ENCODE measurements around the gene KCNK13. TPM values are rescaled to one million over a fixed set of nuclear protein-coding genes. Genes with fewer than 3 reads are reported as not detected.

Gene KCNK13
- total RNA-seq, 4 donors from 2014 or later: 0.19 to 0.42 (median 0.28) TPM

DNA sequence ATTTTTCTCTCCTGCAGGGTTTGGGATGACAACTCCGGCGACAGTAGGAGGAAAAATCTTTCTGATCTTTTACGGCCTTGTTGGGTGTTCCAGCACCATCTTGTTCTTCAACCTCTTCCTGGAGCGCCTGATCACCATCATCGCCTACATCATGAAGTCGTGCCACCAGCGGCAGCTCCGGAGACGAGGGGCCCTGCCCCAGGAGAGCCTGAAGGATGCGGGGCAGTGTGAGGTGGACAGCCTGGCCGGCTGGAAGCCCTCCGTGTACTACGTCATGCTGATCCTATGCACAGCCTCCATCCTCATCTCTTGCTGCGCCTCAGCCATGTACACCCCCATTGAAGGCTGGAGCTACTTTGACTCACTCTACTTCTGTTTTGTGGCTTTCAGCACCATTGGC, 122.3 kb downstream of the KCNK13 start:
- 96% methylated on average over 14 of the region's 14 CpGs for WGBS
- peaks cover 0 to 4% (median 0%) of the 10 kb centered on the region in 4 donors for H3K9me3 ChIP-seq
- no peaks in the 10 kb centered on the region for H3K36me3 ChIP-seq
- H3K4me1 ChIP-seq: no peaks in the 10 kb centered on the region
- intact Hi-C loops (cut with DNase I): no loop called here
- no peak for DNase-seq (ENCODE audit: extremely low spot score)
- no peaks in the 10 kb centered on the region for H3K27me3 ChIP-seq
- TF ChIP-seq EP300 (IDR thresholded peaks at IDR 0.05): no peak
- TF ChIP-seq, protein P1, sequence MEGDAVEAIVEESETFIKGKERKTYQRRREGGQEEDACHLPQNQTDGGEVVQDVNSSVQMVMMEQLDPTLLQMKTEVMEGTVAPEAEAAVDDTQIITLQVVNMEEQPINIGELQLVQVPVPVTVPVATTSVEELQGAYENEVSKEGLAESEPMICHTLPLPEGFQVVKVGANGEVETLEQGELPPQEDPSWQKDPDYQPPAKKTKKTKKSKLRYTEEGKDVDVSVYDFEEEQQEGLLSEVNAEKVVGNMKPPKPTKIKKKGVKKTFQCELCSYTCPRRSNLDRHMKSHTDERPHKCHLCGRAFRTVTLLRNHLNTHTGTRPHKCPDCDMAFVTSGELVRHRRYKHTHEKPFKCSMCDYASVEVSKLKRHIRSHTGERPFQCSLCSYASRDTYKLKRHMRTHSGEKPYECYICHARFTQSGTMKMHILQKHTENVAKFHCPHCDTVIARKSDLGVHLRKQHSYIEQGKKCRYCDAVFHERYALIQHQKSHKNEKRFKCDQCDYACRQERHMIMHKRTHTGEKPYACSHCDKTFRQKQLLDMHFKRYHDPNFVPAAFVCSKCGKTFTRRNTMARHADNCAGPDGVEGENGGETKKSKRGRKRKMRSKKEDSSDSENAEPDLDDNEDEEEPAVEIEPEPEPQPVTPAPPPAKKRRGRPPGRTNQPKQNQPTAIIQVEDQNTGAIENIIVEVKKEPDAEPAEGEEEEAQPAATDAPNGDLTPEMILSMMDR (IDR thresholded peaks at IDR 0.05): no peak
- no peak for TF ChIP-seq POLR2A (IDR thresholded peaks at IDR 0.05; ENCODE audit: low read depth)
- TF ChIP-seq POLR2AphosphoS5 (IDR thresholded peaks at IDR 0.05): no peak
- H3K4me3 ChIP-seq: no peak overlapping the region
- H3K27ac ChIP-seq (replicated peaks in 1 of 4): no peak overlapping the region

DNA sequence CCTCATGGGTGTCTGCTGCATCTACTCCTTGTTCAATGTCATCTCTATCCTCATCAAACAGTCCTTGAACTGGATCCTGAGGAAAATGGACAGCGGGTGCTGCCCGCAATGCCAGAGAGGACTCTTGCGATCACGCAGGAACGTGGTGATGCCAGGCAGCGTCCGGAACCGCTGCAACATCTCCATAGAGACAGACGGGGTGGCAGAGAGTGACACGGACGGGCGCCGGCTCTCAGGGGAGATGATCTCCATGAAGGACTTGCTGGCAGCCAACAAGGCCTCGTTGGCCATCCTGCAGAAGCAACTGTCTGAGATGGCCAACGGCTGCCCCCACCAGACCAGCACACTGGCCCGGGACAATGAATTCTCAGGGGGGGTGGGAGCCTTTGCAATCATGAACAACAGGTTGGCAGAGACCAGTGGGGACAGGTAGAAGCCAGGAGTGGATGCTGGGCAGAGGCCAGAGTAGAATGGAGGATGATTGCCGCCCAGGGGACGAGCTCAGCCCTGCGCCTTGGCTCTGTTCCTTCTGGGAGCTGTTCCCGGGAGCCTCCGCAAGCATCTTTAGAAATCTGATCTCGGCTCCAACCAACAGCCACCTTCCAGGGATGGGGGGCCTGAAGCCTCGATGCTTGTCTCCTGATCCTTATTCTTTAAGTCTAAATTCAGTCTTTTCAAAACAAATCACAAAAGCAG, 122.9 kb downstream of the KCNK13 start:
- Histone ChIP-seq H3K9me3 (peaks cover 0 to 4% (median 0%) of the 10 kb centered on the region in 4 donors), H3K36me3 (no peaks in the 10 kb centered on the region), H3K4me1 (no peaks in the 10 kb centered on the region), H3K27ac (replicated peaks in 1 of 4) (no peak overlapping the region), H3K4me3 (no peak overlapping the region), H3K27me3 (no peaks in the 10 kb centered on the region)
- no peak for DNase-seq (ENCODE audit: extremely low spot score)
- intact Hi-C loops (cut with DNase I): no loop called here
- 84% methylated on average over 23 of the region's 23 CpGs for WGBS
- TF ChIP-seq POLR2AphosphoS5 (IDR thresholded peaks at IDR 0.05): no peak
- TF ChIP-seq, protein P1 (IDR thresholded peaks at IDR 0.05): no peak
- TF ChIP-seq EP300 (IDR thresholded peaks at IDR 0.05): no peak
- TF ChIP-seq POLR2A (IDR thresholded peaks at IDR 0.05; ENCODE audit: low read depth): no peak

DNA sequence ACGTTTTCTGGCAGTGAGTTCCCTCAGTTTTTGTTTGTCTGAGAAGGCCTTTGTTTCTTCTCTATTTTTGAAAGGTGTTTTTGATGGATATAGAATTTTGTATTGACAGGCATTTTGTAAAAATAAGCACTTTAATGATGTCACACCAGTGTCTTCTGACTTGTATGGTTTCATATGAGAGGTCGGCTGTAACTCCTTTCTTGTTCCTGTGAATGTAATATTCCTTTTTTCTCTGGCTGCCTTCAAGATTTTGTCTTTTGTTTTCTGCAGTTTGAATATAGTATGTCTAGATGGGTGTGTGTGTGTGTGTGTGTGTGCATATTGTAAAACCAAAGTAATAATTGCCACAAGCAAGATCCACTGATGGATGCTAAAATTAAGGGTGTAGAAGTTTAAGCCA, 126.8 kb downstream of the KCNK13 start:
- 88% methylated on average over 2 of the region's 2 CpGs for WGBS
- intact Hi-C loops (cut with DNase I): no loop called here
- H3K27ac ChIP-seq (replicated peaks in 1 of 4): no peak overlapping the region
- DNase-seq (ENCODE audit: extremely low spot score): no peak
- TF ChIP-seq, protein P1 (IDR thresholded peaks at IDR 0.05): no peak
- no peak for TF ChIP-seq EP300 (IDR thresholded peaks at IDR 0.05)
- TF ChIP-seq POLR2A (IDR thresholded peaks at IDR 0.05; ENCODE audit: low read depth): no peak
- no peak for TF ChIP-seq POLR2AphosphoS5 (IDR thresholded peaks at IDR 0.05)
- H3K9me3 ChIP-seq: no peaks in the 10 kb centered on the region
- no peak overlapping the region for H3K4me3 ChIP-seq
- H3K4me1 ChIP-seq: no peaks in the 10 kb centered on the region
- peaks cover 0 to under 1% (median under 1%) of the 10 kb centered on the region in 4 donors for H3K27me3 ChIP-seq
- H3K36me3 ChIP-seq: no peaks in the 10 kb centered on the region

DNA sequence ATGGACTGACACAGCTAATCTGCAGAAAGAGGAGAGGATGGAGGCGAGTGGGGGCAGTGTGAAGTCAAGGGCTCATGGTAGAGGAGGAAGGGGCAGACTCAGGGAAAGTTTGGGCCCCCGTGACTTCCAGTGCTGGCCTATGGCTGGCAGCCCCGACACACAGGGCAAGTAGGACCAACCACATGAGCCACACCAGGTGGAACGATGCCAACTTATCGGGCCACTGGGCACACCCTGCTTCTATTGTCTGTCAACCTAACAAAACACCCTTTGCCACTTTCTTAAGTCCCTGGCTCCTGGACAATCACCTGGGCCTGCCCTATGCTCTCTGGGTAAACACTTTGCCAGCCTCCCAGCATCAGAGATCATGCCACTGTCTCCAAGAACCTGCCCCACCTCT, 129.4 kb downstream of the KCNK13 start:
- H3K27me3 ChIP-seq: peaks cover 0 to 20% (median 3%) of the 10 kb centered on the region in 4 donors
- no peaks in the 10 kb centered on the region for H3K9me3 ChIP-seq
- no peak for TF ChIP-seq EP300 (IDR thresholded peaks at IDR 0.05)
- TF ChIP-seq, protein P1 (IDR thresholded peaks at IDR 0.05): no peak
- no peak for TF ChIP-seq POLR2A (IDR thresholded peaks at IDR 0.05; ENCODE audit: low read depth)
- TF ChIP-seq POLR2AphosphoS5 (IDR thresholded peaks at IDR 0.05): no peak
- no peaks in the 10 kb centered on the region for H3K36me3 ChIP-seq
- H3K27ac ChIP-seq (replicated peaks in 1 of 4): no peak overlapping the region
- H3K4me3 ChIP-seq: no peak overlapping the region
- H3K4me1 ChIP-seq: no peaks in the 10 kb centered on the region
- intact Hi-C loops (cut with DNase I): no loop called here
- DNase-seq (ENCODE audit: extremely low spot score): no peak
- WGBS: 79% methylated on average over 2 of the region's 5 CpGs

DNA sequence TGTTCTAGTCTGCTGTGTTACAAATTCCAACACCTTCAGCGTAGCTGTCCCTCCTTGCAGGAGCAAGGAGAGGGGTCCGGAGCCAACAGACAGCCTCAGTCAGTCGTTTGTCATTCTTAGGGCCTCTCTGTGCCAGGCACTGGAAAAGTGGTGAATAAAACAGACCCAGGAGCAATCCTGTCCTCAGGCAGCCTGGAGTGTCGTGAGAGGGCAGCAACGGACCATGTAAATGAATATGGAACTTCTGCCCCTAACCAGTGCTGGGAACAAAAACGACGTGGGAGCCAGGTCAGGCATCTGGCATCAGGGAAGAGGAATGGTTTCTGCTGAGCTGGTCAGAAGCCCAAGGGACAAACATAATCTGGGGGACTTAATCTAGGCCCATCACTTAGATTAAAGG, 129.8 kb downstream of the KCNK13 start:
- DNase-seq (ENCODE audit: extremely low spot score): no peak
- H3K36me3 ChIP-seq: no peaks in the 10 kb centered on the region
- H3K27ac ChIP-seq (replicated peaks in 1 of 4): no peak overlapping the region
- intact Hi-C loops (cut with DNase I): no loop called here
- H3K4me1 ChIP-seq: no peaks in the 10 kb centered on the region
- H3K4me3 ChIP-seq: no peak overlapping the region
- H3K9me3 ChIP-seq: no peaks in the 10 kb centered on the region
- WGBS: 85% methylated on average over 7 of the region's 7 CpGs
- H3K27me3 ChIP-seq: peaks cover 0 to 20% (median 3%) of the 10 kb centered on the region in 4 donors
- TF ChIP-seq POLR2AphosphoS5 (IDR thresholded peaks at IDR 0.05) (no peak), EP300 (IDR thresholded peaks at IDR 0.05) (no peak), POLR2A (IDR thresholded peaks at IDR 0.05; ENCODE audit: low read depth) (no peak)
- TF ChIP-seq, protein P1 (IDR thresholded peaks at IDR 0.05): no peak
